K562 (cell line): ENCODE results near the gene IGSF23. TPM values are rescaled to one million over a fixed set of nuclear protein-coding genes. Genes with fewer than 3 reads are reported as not detected.

Experiments
- ATF1 ChIP-seq, 2 experiments: fragments of 450-650 bp in 1 of 2; IDR thresholded peaks; 2 replicates each; pipeline ENCODE4 v1.6.1; 2016; ENCODE audit warnings: missing compliant biosample characterization in 1 of 2, missing genetic modification characterization in 1 of 2
- CREM ChIP-seq: IDR thresholded peaks from 2 replicates; pipeline ENCODE4 v1.6.1; 2014; ENCODE audit warnings: antibody characterized with exemption, low read depth
- FOXJ3 ChIP-seq: sonication (generic); formaldehyde crosslinking; IDR thresholded peaks from 2 replicates; pipeline ENCODE4 v1.4.0; 2020; ENCODE audit warnings: mild to moderate bottlenecking, missing genetic modification reagents
- GABPB2 ChIP-seq: fragments of 250-450 bp; sonication (Bioruptor Pico); conservative IDR thresholded peaks from 2 replicates; pipeline ENCODE4 v1.5.1; 2021; ENCODE audit warnings: mild to moderate bottlenecking
- KLF10 ChIP-seq: fragments of 250-450 bp; sonication (Bioruptor Pico); IDR thresholded peaks from 2 replicates; pipeline ENCODE4 v1.6.1; 2021; ENCODE audit warnings: matching md5 sums
- MIER1 ChIP-seq: fragments of 450-650 bp; IDR thresholded peaks from 2 replicates; pipeline ENCODE4 v1.6.1; 2016; ENCODE audit warnings: antibody characterized with exemption, mild to moderate bottlenecking, low read depth
- SMARCC2 ChIP-seq: fragments of 450-650 bp; IDR thresholded peaks from 2 replicates; pipeline ENCODE4 v1.6.1; 2017; ENCODE audit warnings: antibody characterized with exemption, moderate library complexity, mild to moderate bottlenecking, low read depth
- TBP ChIP-seq: optimal IDR thresholded peaks from 2 replicates; pipeline ENCODE3; 2011; ENCODE audit warnings: low read depth, low read length, improper control_type of control experiment
- ZBTB11 ChIP-seq, 3 experiments: fragments of 200-800 bp in 1 of 3; fragments of 250-450 bp in 1 of 3; fragments of 450-650 bp in 1 of 3; sonication (Bioruptor Pico) in 1 of 3; sonication (Bioruptor generic) in 1 of 3; formaldehyde crosslinking in 1 of 3; IDR thresholded peaks; 2 replicates each; pipeline versions ENCODE4 v1.6.1 to v1.8.0; 2016 to 2022; ENCODE audit warnings: mild to moderate bottlenecking in 2 of 3, missing genetic modification characterization in 2 of 3, missing compliant biosample characterization in 1 of 3, moderate library complexity in 1 of 3
- ZBTB49 ChIP-seq: sonication (generic); formaldehyde crosslinking; IDR thresholded peaks from 2 replicates; pipeline ENCODE4 v1.8.0; 2022; ENCODE audit warnings: missing genetic modification reagents, mild to moderate bottlenecking, borderline replicate concordance
- ZNF717 ChIP-seq: fragments of 250-450 bp; sonication (Bioruptor Pico); IDR thresholded peaks from 2 replicates; pipeline ENCODE4 v1.5.0; 2021
- ZSCAN32 ChIP-seq: fragments of 450-650 bp; formaldehyde crosslinking; IDR thresholded peaks from 2 replicates; pipeline ENCODE4 v1.4.0; 2020; ENCODE audit warnings: mild to moderate bottlenecking, moderate library complexity
- polyA plus RNA-seq, 8 experiments: library from polyadenylated mRNA; depleted of rRNA in 4 of 8; stranded (reverse) in 5 of 8; unstranded in 3 of 8; fragments of >200 nt; fragmentation: Nextera tagmentation in 2 of 8; fragmentation: Illumina TruSeq in 1 of 8; extraction: Ambion mirVana in 2 of 8; extraction: Trizol in 1 of 8; gene quantifications; 2 replicates each; pipeline versions ENCODE4 v1.2.1 to v1.2.3, GENCODE V29; 2011 to 2014; ENCODE audit warnings: inconsistent platforms in 1 of 8, missing spikeins in 1 of 8
- total RNA-seq, 7 experiments: library from RNA; depleted of rRNA in 6 of 7; stranded (reverse); fragments of >200 nt in 6 of 7; fragmentation: Illumina TruSeq in 2 of 7; extraction: Trizol in 2 of 7; gene quantifications; 2 replicates each; pipeline versions ENCODE4 v1.2.1 to v1.2.3, GENCODE V29; 2011 to 2021; ENCODE audit warnings: low replicate concordance in 1 of 7
- TF ChIP-seq, protein P1 (sequence below), 3 experiments: IDR thresholded peaks in 2 of 3; conservative IDR thresholded peaks in 1 of 3; 2 replicates each; pipeline ENCODE4 v1.5.1; 2011 to 2012; ENCODE audit warnings: low read length in 3 of 3, mild to moderate bottlenecking in 3 of 3, control low read depth in 2 of 3, improper control_type of control experiment in 1 of 3, inconsistent platforms in 1 of 3, low read depth in 1 of 3, mixed read lengths in 1 of 3, moderate library complexity in 1 of 3; ENCODE audit not compliant: insufficient read depth in 2 of 3
- TF ChIP-seq, protein P2 (sequence below), 2 experiments: fragments of 450-650 bp in 1 of 2; sonication (generic) in 1 of 2; formaldehyde crosslinking in 1 of 2; IDR thresholded peaks in 1 of 2; conservative IDR thresholded peaks in 1 of 2; 2 replicates each; pipeline versions ENCODE4 v1.6.1 to v1.8.1; 2016 to 2023; ENCODE audit warnings: mild to moderate bottlenecking in 2 of 2, moderate library complexity in 2 of 2, inconsistent platforms in 1 of 2, missing genetic modification reagents in 1 of 2
- TF ChIP-seq, protein P3 (sequence below): sonication (generic); formaldehyde crosslinking; IDR thresholded peaks from 2 replicates; pipeline ENCODE4 v1.8.0; 2022; ENCODE audit warnings: mild to moderate bottlenecking, missing genetic modification reagents, borderline replicate concordance

IGSF23 gene
- total and polyA plus RNA-seq, 9 of the 15 experiments (the other 6 are each of a cell fraction or from before 2014, with no cell fraction given): not detected

- no peak for TF ChIP-seq FOXJ3 (CRISPR knock-in tag)
- TF ChIP-seq, protein P1, sequence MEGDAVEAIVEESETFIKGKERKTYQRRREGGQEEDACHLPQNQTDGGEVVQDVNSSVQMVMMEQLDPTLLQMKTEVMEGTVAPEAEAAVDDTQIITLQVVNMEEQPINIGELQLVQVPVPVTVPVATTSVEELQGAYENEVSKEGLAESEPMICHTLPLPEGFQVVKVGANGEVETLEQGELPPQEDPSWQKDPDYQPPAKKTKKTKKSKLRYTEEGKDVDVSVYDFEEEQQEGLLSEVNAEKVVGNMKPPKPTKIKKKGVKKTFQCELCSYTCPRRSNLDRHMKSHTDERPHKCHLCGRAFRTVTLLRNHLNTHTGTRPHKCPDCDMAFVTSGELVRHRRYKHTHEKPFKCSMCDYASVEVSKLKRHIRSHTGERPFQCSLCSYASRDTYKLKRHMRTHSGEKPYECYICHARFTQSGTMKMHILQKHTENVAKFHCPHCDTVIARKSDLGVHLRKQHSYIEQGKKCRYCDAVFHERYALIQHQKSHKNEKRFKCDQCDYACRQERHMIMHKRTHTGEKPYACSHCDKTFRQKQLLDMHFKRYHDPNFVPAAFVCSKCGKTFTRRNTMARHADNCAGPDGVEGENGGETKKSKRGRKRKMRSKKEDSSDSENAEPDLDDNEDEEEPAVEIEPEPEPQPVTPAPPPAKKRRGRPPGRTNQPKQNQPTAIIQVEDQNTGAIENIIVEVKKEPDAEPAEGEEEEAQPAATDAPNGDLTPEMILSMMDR (IDR thresholded peaks at IDR 0.05 in 2 of 3, conservative IDR thresholded peaks at IDR 0.05 in 1 of 3; ENCODE audit: insufficient read depth in 2 of 3, low read depth in 1 of 3, low read length in 3 of 3): peak; percentile 78 to 87 (median 80)
- TF ChIP-seq GABPB2 (CRISPR knock-in tag): no peak
- no peak for TF ChIP-seq ATF1 (CRISPR knock-in tag; IDR thresholded peaks at IDR 0.05)
- TF ChIP-seq ATF1 (tag; IDR thresholded peaks at IDR 0.05): no peak
- TF ChIP-seq, protein P2, sequence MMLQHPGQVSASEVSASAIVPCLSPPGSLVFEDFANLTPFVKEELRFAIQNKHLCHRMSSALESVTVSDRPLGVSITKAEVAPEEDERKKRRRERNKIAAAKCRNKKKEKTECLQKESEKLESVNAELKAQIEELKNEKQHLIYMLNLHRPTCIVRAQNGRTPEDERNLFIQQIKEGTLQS (IDR thresholded peaks at IDR 0.05): no peak
- TF ChIP-seq, protein P2 (CRISPR knock-in tag; conservative IDR thresholded peaks at IDR 0.05): no peak
- no peak for TF ChIP-seq TBP
- TF ChIP-seq CREM: no peak
- TF ChIP-seq ZNF717: no peak
- no peak for TF ChIP-seq ZSCAN32
- TF ChIP-seq SMARCC2: no peak
- TF ChIP-seq, protein P3, sequence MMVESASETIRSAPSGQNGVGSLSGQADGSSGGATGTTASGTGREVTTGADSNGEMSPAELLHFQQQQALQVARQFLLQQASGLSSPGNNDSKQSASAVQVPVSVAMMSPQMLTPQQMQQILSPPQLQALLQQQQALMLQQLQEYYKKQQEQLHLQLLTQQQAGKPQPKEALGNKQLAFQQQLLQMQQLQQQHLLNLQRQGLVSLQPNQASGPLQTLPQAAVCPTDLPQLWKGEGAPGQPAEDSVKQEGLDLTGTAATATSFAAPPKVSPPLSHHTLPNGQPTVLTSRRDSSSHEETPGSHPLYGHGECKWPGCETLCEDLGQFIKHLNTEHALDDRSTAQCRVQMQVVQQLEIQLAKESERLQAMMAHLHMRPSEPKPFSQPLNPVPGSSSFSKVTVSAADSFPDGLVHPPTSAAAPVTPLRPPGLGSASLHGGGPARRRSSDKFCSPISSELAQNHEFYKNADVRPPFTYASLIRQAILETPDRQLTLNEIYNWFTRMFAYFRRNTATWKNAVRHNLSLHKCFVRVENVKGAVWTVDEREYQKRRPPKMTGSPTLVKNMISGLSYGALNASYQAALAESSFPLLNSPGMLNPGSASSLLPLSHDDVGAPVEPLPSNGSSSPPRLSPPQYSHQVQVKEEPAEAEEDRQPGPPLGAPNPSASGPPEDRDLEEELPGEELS (CRISPR knock-in tag): no peak
- no peak for TF ChIP-seq ZBTB11 (CRISPR knock-in tag; IDR thresholded peaks at IDR 0.05)
- TF ChIP-seq KLF10: no peak
- TF ChIP-seq ZBTB49 (CRISPR knock-in tag): no peak
- no peak for TF ChIP-seq MIER1
These were observed 42.2 kb upstream of the IGSF23 start (continued) for GRCh38 chr19:44570984-44571684.
